ENCODE results near the gene CSRNP3.

CSRNP3 gene

GRCh38 chr2:165682546-165682945, 213.0 kb downstream of the CSRNP3 start:
- DNase-seq (ENCODE audit: low read depth in 2 of 2): no peak

DNA sequence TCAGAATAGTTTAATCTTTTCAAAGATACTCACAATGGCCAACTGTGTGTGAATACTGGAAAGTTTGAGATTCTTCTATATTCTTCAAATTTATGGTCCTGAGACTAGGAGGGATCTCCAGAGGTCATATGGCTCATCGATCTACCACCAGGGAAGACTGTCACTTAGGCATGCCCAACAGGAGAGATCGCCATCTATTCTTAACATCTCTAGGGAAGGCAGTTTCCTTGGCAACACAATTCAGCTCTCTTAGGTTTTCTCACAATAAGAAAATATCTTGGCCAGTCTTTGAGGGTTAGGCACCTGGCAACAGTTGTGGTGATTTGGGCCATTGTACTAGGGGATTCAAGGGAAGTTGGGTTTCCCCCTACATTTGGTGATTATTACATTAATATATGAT, 217.3 kb downstream of the CSRNP3 start:
- DNase-seq (ENCODE audit: low read depth in 2 of 2): no peak

- DNase-seq (ENCODE audit: low read depth in 2 of 2): no peak
These were observed 218.0 kb downstream of the CSRNP3 start for GRCh38 chr2:165687426-165688002.

- no peak for DNase-seq (ENCODE audit: low read depth in 2 of 2)
These were observed 222.1 kb downstream of the CSRNP3 start for GRCh38 chr2:165691615-165692014.

GRCh38 chr2:165692906-165693305, 223.4 kb downstream of the CSRNP3 start:
- no peak for DNase-seq (ENCODE audit: low read depth in 2 of 2)

DNA sequence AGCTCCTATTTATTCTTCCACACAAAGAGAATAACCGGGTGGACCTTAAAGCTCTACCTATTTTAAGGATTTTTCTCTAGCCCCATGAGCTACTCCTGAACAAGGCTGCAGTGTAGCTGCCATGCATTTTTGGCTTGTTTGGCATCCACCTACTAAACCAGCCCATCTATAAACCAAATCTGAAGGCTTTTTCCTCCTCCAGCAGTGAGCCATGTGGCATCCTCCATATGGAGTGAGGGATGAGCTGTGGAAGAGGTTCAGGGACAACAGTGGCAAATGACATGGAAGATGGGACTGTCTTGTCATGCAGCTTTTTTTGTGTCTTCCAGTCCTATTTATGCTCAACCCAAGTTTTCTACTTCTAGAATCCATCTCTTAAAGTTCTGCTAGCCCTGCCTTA, 224.3 kb downstream of the CSRNP3 start:
- DNase-seq (ENCODE audit: low read depth in 2 of 2): no peak

GRCh38 chr2:165697748-165698443, 228.4 kb downstream of the CSRNP3 start:
- DNase-seq (ENCODE audit: low read depth in 2 of 2): no peak

GRCh38 chr2:165698444-165698884, 229.0 kb downstream of the CSRNP3 start:
- DNase-seq (ENCODE audit: low read depth in 2 of 2): no peak

DNA sequence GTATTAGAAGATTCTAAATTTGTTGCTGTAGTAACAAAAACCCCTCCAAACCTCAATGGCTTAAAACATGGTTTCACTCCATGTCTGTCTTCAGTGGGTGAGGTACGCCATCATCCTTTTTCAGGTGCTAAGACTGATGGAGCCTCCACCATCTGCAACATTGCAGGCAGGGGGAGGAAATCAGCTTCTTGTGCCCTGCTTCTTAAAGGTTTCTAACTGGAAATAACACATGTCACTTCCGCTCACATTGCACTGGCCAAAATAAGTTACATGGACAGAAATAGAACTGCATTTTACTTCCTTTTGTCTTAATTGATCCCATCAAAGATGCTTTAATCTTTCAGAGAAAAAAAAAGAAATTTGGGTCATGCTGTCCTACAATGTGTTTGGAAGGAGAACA, 230.4 kb downstream of the CSRNP3 start:
- DNase-seq (ENCODE audit: low read depth in 2 of 2): no peak

- no peak for DNase-seq (ENCODE audit: low read depth in 2 of 2)
These were observed 231.0 kb downstream of the CSRNP3 start for GRCh38 chr2:165700531-165700930.

GRCh38 chr2:165701147-165701546, 231.6 kb downstream of the CSRNP3 start:
- no peak for DNase-seq (ENCODE audit: low read depth in 2 of 2)

- DNase-seq (ENCODE audit: low read depth in 2 of 2): no peak
These were observed 237.5 kb downstream of the CSRNP3 start for GRCh38 chr2:165706960-165707487.

DNA sequence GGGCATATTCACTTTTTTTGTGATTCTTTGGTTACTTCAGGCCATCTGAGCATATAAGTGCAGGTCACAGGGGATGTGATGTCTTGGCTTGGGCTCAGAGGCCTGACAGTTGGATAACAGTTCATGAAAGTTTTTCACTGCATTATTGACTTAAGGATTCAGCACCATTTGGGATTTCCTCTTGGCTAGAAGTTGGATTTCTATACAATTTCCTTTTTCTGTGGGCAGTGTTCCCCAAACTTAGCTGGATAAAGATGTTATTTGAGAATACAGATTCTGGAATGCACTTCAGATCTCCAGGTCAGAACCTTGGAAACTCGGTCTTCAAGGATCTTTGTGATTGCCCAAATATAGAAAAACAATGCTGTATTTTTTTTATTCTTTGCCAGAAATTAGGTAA, 246.6 kb downstream of the CSRNP3 start:
- DNase-seq (ENCODE audit: low read depth in 2 of 2): no peak

GRCh38 chr2:165718610-165719210, 249.2 kb downstream of the CSRNP3 start:
- no peak for DNase-seq (ENCODE audit: low read depth in 2 of 2)

DNA sequence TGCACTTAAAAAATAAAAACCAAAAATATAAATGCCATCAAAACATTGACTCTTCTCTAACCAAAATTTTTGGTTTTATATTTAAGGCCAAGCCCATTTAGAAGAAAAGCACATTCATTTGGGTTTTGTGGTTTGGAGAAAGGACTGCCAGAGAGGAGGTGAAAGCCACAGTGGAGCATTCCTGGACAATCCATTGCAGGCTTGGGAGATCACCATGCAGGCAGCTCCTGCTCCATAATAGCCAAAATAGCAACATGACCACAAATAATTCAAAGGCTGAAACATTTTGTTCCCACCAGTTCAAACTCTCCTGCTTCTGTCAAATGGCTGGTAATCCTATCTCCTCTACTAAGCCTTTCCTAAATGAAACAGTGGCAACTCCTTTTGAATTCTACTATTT, 251.0 kb downstream of the CSRNP3 start:
- DNase-seq (ENCODE audit: low read depth in 2 of 2): no peak

DNA sequence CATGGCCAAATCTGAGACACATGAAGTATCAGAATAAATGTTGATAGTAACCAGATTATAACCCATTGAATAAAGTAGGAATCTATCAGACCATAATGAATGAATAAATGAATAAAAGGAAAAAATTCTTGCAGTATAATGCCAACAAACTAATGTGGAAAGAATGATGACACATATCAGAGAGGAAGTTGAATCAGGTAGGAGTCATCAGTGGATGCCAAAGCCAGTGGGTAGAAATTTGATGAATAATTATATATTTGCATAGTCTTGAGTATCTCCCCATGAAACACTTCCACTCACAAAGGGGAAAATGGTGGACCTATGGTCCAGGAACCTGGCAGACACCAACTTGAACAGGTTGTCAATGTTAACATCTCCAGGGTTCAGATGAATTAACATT, 255.9 kb downstream of the CSRNP3 start:
- no peak for DNase-seq (ENCODE audit: low read depth in 2 of 2)

Data from stimulated activated CD8-positive, alpha-beta memory T cell treated with anti-CD3 and anti-CD28 coated beads, Interleukin-2, amount 100 ng/mL, for 1 hour (primary cell).